Stimulated activated CD8-positive, alpha-beta memory T cell treated with anti-CD3 and anti-CD28 coated beads, Interleukin-15, amount 100 ng/mL, for 4 hours (primary cell): Measurements from ENCODE around the gene VTI1A.

ENCODE experiments used
- DNase-seq, 2 donors: peaks; one replicate each; pipeline ENCODE4 v3.0.0-alpha.2; 2020; ENCODE audit warnings: low read depth in 2 of 2

The VTI1A gene

DNA sequence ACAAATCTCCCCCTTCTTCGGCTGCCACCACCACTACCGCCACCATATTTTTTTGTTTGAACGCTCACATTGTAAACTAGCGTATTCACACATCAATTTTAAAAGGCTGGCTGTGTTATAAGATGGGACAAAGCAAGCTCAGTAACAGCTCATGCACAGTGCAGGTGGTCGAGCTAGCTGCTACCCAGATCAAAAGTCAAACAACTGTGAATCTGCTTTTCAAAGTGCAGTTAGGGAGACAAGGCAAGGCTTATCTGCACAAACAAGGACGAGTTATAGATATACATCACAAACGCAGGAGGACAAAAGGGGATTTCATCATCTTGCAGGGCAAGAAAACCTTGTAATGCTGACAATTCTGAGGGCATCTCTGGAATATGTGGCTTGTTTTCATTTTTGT lies 231.6 kb downstream of the VTI1A start:
- no peak for DNase-seq

DNA sequence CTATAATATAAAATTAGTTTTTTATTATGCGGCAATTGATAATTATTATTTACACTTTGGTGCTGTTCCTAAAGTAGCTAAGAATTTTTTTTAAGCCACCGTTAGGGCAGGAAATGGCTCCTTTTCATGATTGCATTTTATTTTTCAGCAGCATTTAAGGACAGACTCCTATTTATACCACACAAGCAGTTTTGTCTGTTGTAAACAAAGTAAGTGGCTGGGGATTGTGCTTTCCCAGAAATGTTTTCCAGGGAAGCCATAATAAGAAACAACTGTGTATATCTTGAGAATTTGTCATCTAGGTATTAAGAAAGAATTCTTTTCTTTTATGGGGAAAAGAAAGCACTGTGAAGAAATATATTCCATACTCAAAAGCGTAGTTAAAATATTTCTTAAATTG lies 232.0 kb downstream of the VTI1A start:
- DNase-seq = no peak

DNA sequence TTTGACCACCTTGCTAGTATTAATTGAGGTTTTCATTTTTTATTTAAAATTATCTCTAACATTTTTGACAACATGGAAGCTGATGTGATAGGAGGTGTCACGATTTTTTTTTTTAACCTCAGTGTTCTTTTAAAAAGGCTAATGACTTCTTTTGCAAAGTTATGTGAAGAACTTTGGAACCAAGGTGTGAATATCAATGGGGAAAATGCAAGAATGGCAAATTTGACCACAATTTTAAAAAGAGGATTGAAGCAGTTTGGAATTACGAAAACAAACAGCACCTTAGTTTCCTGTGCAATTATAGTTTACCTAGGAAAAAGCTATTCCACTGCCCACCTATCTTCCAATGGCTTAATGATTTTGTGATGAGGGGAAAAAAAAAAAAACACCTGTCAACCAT lies 232.4 kb downstream of the VTI1A start:
- DNase-seq = no peak

DNA sequence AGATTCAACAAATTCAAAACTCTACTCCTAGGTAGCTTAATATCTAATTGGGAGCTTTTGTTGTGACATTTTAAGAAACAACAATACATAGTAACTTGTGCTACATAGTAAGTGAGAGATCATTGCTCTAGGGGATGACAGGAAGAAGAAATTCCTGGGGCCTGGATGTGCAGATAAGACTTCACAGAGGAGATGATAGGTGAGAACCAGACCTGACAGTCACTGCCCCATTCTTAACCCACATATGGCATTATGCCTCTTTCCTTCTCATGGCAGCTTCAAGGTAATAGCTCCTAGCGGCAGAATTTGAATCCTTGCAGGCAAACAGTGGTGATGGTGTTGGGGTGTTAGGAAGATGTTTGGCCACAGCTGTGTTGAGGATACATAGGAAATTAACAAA lies 233.6 kb downstream of the VTI1A start:
- no peak for DNase-seq

DNA sequence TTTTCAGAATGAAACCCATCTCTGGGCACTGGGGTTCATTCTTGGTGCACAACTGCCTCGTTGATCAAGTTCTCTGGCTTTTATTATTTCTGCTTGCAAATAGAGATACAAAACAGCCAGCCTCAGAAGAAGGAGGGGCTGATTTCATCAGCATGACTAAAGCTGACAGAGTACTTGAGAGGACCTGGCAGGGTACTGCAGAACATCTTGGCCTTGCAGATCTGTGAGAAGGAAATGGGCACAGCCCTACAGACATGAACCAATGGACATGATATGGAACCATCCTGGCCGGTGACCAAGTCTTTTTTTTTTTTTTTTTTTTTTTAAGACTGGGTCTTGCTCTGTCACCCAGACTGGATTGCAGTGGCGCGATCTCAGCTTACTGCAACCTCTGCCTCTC lies 240.6 kb downstream of the VTI1A start:
- DNase-seq = no peak

DNA sequence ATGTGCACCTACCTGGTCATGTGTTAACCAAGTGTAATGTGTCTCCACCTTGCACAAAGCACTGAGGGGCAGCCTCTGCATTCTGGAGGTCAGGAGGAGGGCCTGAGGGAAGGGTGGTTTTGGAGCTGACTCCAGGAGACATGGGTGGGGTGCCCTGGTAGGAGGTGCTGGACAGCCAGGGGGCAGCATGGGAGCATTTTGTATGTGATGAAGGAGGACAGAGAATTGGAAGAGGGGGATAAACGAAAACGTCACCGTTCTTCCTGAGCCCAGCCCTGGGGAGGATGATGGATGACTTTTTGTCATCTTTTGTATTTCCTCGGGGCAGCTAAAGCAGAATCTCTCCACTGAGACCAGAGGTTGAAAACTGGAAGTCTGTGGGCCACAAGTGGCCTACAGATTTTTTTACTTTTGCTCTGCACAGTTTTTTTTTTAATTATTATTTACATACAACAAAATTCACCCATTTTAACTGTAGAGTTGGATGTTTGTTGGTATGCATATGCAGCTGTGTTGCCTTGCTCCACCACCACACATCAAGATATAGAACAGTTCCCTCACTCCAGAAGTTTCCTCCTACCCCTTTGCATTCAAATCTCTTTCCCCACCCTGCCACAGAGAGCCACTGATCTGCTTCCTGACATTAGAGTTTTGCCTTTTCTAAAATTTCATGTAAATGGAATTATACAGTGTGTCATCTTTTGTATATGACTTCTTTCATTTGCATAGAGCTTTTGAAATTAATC lies 242.5 kb downstream of the VTI1A start:
- DNase-seq = no peak

DNA sequence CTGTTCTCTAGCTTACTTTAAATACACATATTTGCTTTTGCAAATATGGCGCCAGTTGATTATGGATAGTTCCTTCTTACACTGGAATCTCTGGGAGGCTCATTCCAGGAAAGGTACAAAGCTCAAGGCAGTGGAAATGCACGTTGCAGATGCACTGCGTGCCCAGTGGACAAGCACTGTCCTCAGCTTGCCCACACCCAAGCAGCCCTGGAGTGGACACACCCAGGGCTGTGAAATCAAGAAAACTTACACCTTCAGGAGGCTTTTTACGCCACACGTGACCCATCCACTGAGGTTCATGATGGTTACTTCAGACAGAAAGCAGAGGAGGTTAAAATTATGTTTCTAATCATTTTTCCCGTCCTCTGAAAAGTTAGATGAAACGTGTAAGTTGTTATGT lies 248.5 kb downstream of the VTI1A start:
- DNase-seq = no peak

DNA sequence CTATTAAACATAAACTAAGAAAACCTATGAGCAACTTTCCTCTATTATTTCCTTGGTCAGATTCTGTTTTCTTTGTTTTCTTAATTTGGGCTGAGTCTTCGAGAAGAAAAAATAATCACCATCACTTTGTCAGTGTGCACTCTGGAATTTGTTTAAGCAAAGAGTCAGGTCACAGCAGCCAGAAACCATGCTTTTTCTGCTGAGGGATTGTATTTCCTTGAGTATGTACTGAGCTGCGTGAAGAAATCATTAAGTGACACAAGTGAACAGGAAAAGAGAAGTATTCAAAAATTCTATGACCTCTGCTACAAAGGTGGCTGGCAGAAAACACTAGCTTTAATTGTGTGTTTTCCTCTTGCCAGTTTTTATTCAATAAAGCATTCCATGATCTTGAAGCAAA lies 249.6 kb downstream of the VTI1A start:
- DNase-seq = no peak

DNA sequence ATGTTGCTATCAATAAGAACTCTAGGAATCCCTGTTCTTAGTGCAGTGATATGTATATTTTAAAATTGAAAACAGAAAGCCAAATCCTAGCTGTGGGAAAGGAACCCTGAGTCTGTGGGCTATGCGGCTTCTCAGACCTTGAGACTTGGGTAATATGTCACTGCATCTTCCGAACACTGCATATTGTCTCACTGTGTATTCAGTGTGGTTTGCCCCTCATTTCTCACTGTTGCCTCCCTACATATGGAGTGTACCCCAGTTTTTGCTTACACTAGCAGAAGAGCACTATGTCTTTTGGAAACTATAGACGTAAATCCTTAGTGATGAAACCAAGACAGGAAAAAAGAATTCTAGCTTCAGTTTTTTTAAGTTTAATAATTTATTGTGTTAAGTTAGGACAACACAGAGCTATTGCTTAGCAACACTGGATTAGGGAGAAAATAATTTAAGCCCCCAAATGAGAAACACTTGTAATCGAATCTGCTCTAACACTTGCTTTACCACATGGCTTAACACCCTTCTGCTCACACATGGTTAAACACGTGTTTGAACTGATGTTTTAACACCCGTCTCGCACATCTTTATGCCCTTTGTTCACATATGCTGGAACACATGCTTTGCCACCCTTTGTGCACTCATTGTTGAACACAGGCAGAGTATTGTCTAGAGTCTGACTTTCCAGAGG lies 251.3 kb downstream of the VTI1A start:
- DNase-seq = no peak

DNA sequence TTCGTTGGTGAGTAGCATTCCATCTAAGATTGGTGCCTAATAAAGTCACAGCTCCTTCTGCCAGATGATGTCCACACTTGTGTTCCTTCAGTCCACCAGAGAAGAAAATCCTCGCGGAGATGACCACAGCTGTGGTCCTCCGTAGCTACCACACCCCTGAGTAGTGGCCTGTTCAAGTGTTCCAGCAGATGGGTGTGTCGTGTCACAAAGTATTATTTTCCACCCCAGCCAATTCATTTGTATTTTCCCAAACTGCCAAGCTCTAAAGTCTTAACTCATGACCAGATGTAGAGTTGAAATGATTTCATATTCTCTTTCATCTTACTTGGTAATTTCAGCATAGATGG lies 251.8 kb downstream of the VTI1A start:
- no peak for DNase-seq

DNA sequence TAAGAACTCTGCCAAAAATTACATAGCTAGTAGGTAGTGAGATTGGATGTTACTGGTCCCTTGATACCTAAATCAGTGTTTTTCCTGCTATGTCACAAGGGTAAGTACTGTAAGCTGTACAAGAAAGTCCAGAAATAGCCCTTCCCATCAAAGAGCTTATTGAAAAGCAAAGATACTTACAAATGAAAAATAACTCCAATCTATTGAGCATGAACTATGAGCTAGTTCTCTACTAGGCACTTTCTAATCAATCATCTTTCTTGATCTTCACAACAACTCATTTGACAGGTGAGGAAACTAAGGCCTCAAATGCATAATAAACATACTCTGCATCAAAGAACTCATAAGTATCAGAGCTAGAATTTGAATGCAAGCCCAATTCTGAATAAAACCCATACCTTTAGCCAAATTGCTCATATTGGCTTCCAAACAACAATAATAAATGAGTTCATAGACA lies 253.2 kb downstream of the VTI1A start:
- DNase-seq = no peak

DNA sequence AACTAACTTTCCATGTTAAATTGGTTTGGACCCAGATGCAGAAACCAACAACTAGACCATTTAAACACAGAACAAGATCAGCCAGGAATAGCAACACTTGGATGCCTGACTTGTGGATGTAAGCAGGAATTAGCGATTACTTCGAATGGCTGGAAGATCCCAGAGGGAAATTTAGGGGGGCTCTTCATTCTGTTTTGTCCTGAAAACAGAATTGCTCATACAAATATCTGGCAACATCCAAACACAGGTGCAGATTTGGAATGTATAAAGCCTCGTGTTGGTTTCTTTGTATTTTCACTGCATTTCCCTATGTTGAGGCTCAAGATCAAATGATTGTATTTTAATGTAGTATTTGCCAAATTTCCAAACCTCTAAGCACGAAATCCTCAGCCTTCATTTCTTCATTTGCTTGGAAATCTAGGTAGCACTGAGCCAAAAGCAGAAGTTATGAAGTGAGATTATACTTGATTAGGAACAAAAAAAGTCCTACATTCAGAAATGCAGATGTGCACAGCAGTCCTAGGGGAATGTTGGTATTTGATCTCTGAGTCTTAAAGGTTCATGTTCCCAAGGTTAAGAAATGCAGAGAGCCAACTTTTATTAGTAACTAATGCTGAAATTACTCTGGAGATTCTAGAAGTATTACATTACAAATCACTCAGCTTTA lies 254.3 kb downstream of the VTI1A start:
- no peak for DNase-seq

DNA sequence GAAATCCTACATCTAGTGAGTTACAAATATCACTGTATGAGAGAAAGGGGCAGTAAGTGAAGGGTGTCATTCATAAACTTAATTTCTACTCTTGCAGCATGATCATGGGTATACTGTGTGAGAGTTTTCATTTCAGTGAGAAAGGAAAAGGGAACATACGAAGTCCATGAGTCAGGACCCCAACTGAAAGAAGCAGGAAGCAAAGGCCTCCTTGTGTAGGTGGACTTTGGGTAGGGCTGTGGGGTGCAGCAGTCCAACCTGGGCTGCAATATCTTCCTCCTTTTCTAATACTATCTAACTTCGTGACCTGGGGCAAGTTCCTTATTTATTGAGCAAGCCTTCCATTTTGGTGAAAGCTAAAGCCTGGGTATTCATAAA lies 254.9 kb downstream of the VTI1A start:
- DNase-seq = no peak

DNA sequence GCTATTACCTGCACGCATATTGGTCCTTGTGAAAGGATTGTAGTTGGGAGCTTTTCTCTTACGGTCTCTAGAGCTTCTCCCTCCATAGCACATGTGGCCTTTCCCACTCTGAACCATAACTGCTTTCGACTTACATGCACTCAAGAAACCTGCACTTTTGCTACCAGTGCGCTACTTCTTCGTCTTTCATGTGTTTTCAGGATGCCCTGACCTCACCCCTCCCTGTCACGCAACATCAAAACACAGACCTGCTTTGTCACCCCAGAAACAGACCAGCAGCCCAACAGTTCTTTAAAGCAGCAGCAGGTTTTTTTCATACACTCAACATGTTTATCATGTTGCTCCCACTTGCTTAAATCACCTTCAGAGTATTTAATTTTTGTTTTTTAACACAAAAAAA lies 259.6 kb downstream of the VTI1A start:
- DNase-seq = no peak

DNA sequence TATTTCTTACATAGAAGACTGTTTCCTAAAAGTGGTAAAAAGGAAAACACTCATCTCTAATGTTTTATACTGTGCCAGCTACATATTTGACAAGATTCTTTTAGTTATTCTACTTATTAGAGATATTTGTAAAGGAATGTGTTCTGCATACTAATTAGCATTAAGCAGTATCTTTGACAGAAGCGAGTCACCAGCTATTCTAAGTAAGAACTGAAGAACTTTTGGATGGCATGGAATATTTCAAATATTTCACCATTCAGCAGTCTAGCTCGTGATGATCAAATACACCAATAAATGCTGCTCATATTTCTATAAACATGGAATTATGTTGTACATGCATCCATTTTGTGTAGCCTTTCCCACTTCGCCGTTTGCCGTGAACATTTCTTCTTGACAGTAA lies 261.4 kb downstream of the VTI1A start:
- DNase-seq = no peak

DNA sequence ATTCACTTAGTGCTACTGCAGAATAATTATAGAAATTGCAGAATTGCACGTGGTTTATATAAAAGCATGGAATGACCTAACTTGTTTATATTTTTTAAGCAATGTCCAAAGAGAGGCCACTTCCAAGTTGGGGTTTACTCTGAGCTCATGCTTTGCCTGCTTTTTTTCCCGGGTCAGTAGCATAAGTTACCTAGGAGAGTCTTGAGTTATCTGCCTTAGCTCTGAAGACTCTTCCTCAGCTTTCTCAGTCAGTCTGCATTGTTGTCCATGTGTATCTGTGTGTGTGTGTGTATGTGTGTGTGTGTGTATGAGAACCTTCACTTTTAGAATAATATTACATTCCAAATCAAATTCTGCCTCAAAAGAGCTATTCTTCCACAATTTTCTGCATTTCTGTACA lies 263.5 kb downstream of the VTI1A start:
- no peak for DNase-seq

DNA sequence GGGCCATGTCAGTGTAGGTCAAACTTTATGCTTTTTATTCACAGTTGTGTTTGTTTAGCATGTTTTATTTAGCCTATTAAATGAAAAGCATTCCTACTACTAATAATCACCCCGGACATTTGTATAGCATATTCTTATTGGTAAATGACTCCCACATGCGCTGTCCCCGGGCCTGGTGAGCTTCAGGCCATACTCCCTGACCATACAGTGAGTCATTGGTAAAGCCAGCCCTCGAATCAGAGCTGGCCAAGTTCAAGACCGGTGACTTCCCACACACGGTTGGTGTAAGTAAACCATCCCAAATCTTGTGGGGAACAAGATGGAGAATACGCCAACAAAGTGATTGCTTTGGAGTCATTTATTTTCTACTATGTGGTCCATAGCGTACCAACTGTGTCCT lies 264.4 kb downstream of the VTI1A start:
- DNase-seq = no peak

DNA sequence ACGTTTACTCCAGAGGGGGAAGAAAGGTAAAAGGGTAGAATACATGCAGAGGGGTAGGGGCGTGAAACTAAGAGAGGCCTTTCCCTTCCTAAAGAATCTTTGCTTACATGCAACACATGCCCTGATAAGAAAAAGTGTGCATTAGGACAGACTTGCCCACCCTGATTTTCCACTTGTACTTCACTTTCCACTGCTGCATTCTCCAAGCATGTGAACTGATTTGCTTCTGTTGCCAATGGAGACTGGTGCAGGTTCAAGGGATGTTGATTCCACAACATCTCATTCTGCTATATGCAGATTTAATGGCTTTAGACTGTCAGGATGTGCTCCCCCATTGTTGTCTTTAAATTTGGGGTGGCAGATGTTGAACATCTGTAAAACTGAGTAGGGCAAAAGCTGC lies 265.5 kb downstream of the VTI1A start:
- no peak for DNase-seq

DNA sequence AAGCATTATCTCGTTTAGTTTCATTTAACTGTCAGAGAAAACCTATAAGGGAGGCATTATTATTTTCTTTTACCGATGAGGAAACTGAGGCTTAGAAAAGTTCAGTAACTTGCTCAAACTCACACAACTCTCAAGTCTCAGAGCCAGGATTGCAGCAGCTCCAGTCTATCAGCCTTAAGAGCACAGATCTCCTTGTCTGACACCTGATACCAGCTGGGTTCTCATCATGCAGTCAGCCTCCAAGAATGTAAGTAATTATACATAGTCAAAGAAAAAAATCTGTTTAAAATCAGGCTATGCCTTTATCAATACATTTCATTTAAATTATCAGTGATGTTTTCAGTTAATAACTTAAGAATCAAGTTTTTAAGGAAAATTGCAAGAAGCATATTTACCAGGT lies 266.4 kb downstream of the VTI1A start:
- DNase-seq = no peak

DNA sequence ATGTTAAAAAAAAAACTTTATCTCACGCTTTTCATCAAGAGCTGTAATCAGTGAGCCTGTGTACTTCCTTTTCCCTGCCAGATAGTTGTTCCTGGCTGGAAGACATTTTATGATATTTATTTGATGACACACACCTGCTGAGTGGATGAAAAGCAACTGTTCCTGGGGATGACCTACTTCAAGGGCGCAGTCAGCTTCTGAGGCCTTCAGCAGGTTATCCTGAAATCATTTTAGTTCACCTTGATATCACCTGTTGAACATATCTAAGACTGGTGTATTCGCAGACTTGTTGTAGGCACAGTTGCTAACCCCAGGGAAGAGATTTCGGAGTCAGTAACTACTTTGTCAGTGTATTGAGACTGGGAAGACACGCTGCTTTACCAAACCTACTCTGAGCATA lies 268.6 kb downstream of the VTI1A start:
- no peak for DNase-seq

DNA sequence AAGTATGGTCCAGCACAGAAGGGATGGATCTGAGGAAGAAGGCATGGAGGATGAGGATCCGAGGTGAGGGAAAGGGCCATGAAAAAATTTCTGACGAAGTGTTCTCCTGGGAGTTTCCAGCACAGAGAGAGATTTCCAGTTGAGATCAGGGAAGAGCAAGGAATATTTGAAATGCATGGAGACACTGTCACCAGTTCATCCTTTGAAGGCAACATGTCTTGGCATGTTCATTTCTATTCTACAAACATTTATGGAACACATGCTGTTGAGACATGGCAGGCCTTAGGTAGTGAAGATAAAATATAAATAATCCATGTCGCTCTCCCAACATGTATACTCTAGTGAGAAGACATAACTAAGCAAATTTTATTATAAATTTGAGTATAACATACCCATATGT lies 269.1 kb downstream of the VTI1A start:
- DNase-seq = no peak

DNA sequence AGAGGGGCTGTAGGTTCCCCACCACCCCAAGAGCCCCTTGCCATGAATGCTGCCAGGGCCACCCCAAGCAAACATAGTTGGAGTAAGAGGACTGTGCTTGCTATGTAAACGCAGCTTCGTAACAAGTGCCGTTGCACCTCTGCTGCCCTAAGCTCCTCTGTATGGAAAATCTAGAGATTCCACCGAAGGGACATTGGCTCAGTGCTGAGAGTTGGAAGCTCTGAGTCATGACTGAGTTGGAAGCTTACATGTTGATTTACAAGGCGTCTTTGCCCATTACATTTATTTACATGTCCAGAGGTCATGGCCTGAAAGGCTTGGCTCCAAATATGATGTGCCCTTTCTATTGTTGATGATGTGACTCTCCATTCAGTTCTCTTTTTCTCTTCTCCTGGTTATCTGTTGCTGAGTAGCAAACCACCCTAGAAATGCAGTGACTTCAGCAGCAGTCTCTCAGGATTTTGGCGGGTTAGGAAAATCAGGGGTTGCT lies 270.0 kb downstream of the VTI1A start:
- DNase-seq = no peak

DNA sequence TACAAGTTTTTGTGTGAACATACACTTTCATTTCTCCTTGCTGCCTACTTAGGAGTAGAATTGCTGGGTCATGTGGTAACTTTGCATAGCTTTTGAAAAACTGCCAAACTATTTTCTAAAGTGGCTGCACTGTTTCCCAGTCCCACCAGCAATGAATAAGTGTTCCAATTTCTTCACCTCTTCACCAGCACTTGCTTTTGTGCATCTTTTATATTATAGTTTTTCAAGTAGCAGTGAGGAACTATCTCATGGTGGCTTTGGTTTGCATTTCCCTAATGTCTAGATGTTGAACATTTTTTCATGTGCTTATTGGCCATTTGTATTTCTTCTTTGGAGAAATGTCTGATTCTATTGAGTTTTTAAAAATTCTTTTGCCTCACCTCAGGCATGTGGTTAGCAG lies 273.2 kb downstream of the VTI1A start:
- no peak for DNase-seq
